ENCODE measurements around the gene SLC48A1. TPM values are rescaled to one million over a fixed set of nuclear protein-coding genes. Genes with fewer than 3 reads are reported as not detected.

Gene SLC48A1
- total and polyA plus RNA-seq, 2 donors (not counting 3 experiments of a cell fraction or from before 2014, with no cell fraction given) = 17.3 to 20.3 TPM

- Histone ChIP-seq H2AFZ (ENCODE audit: low read depth, low read length) (peak within 1 kb of the TSS; percentile 64), H3K27ac (ENCODE audit: insufficient read depth, low read depth, low read length) (peak within 1 kb of the TSS; percentile 95), H3K4me1 (ENCODE audit: control insufficient read depth, extremely low read depth, insufficient read depth, low read length) (peaks cover 52% of the 10 kb centered on the region), H3K36me3 (ENCODE audit: control insufficient read depth in 2 of 2, extremely low read depth in 1 of 2, insufficient read depth in 2 of 2, low read length in 2 of 2) (no peaks in the 10 kb centered on the region), H3K4me3 (replicated peaks in 1 of 3; ENCODE audit: insufficient read depth in 1 of 3, low read depth in 1 of 3, low read length in 3 of 3) (peak within 1 kb of the TSS; percentile 50 to 71 (median 62)), H4K20me1 (replicated peaks; ENCODE audit: control insufficient read depth, extremely low read depth, insufficient read depth, low read length) (no peaks in the 10 kb centered on the region), H3K4me2 (ENCODE audit: insufficient read depth, low read length) (peak within 1 kb of the TSS; percentile 52), H3K9ac (replicated peaks; ENCODE audit: extremely low read depth, insufficient read depth, low read length) (peak within 1 kb of the TSS; percentile 85), H3K9me1 (replicated peaks; ENCODE audit: control insufficient read depth, extremely low read depth, insufficient read depth, low read length) (no peaks in the 10 kb centered on the region), H3K27me3 (ENCODE audit: control insufficient read depth in 2 of 2, insufficient read depth in 2 of 2, low read length in 2 of 2) (no peaks in the 10 kb centered on the region), H3K9me3 (replicated peaks; ENCODE audit: control insufficient read depth, insufficient read depth, low read length) (no peaks in the 10 kb centered on the region), H3K79me2 (ENCODE audit: control insufficient read depth, insufficient read depth, low read length) (peaks cover 32% of the 10 kb centered on the region)
- intact Hi-C loops (cut with micrococcal nuclease) (loop anchor here (1.0 to 5.0 kb wide), 4 partner anchors 14 to 958 kb away; partner anchors contain the start of genes CCNT1 and SLC48A1), dilution Hi-C loops (cut with MboI; ENCODE audit: extremely low pct_ligation_motif_present, low sequenced_read_pairs) (no loop called here)
- FAIRE-seq (peak; percentile 98), DNase-seq (ENCODE audit: low read depth, low spot score) (peak; percentile 94)
- BruUV-seq (replicated peaks) = TSS peak; percentile 45
- CTCF ChIA-PET = interaction anchor here (0.6 to 8.4 kb wide), 21 partner anchors 9 to 190 kb away, joined by 3 to 191 read pairs (median 4); partner anchors contain the start of genes RPAP3 and SLC48A1
- TF ChIP-seq, protein P1, sequence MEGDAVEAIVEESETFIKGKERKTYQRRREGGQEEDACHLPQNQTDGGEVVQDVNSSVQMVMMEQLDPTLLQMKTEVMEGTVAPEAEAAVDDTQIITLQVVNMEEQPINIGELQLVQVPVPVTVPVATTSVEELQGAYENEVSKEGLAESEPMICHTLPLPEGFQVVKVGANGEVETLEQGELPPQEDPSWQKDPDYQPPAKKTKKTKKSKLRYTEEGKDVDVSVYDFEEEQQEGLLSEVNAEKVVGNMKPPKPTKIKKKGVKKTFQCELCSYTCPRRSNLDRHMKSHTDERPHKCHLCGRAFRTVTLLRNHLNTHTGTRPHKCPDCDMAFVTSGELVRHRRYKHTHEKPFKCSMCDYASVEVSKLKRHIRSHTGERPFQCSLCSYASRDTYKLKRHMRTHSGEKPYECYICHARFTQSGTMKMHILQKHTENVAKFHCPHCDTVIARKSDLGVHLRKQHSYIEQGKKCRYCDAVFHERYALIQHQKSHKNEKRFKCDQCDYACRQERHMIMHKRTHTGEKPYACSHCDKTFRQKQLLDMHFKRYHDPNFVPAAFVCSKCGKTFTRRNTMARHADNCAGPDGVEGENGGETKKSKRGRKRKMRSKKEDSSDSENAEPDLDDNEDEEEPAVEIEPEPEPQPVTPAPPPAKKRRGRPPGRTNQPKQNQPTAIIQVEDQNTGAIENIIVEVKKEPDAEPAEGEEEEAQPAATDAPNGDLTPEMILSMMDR (IDR thresholded peaks at IDR 0.05; ENCODE audit: extremely low read depth in 1 of 2, insufficient read depth in 1 of 2, low read depth in 1 of 2, low read length in 2 of 2) = peak; percentile 43 to 70
- TF ChIP-seq POLR2A (IDR thresholded peaks at IDR 0.05; ENCODE audit: low read depth, low read length) (peak; percentile 67), EZH2 (IDR thresholded peaks at IDR 0.05; ENCODE audit: borderline replicate concordance, low read depth, low read length, severe bottlenecking) (no peak), POLR2AphosphoS5 (IDR thresholded peaks at IDR 0.05; ENCODE audit: insufficient read depth, low read depth, low read length) (peak; percentile 91), GATA2 (IDR thresholded peaks at IDR 0.05; ENCODE audit: insufficient read depth, insufficient read length, low read depth, low read length) (no peak), MYC (IDR thresholded peaks at IDR 0.05; ENCODE audit: low read depth, low read length) (peak; percentile 53), JUN (IDR thresholded peaks at IDR 0.05; ENCODE audit: borderline replicate concordance, insufficient read depth, insufficient read length, low read depth) (peak; percentile 67), FOS (IDR thresholded peaks at IDR 0.05; ENCODE audit: borderline replicate concordance, insufficient read depth, low read length) (peak; percentile 97)
- TF ChIP-seq, protein P2, sequence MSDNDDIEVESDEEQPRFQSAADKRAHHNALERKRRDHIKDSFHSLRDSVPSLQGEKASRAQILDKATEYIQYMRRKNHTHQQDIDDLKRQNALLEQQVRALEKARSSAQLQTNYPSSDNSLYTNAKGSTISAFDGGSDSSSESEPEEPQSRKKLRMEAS (IDR thresholded peaks at IDR 0.05; ENCODE audit: insufficient read depth, insufficient read length) = peak; percentile 88
- POLR2A ChIA-PET = interaction anchor here (1.4 to 1.6 kb wide), 2 partner anchors 16 to 18 kb away, joined by 8 to 11 read pairs; no protein-coding TSS in a partner anchor
Measured at GRCh38 chr12:47758834-47759690, 14.0 kb upstream of the SLC48A1 start, which contains the start of gene RAPGEF3. Gene RAPGEF3, minus strand, starts transcription at chr12:47758880. Its CDS starts 324 bp downstream, at chr12:47758556.

Measured in endothelial cell of umbilical vein (primary cell).